Panc1 (cell line): Measurements from ENCODE around the gene TTC16. TPM values are rescaled to one million over a fixed set of nuclear protein-coding genes. Genes with fewer than 3 reads are reported as not detected.

Experiments
- ATAC-seq: fragments of 200-7000 bp; cut with Tn5 transposase; 2 replicates; pipeline ENCODE4 v1.9.1; 2020; ENCODE audit warnings: mild to moderate bottlenecking, moderate library complexity
- BruUV-seq: library from RNA; stranded (reverse); fragments of 400-500 nt; replicated peaks from 2 replicates; lab custom pipeline; 2021; lab: Mats Ljungman, UMichigan
- CTCF ChIA-PET: fragments of 300-600 bp; sonication (Branson Sonifier 250); formaldehyde crosslinking; loops from one replicate; lab custom pipeline; 2022; ENCODE audit warnings: antibody characterized with exemption; lab: Charles Lee
- POLR2A ChIA-PET: fragments of 300-600 bp; sonication (Branson Sonifier 250); formaldehyde crosslinking; loops from one replicate; lab custom pipeline; 2022; ENCODE audit warnings: antibody characterized with exemption; lab: Charles Lee
- DNase-seq: peaks from one replicate; pipeline ENCODE4 v3.0.0-alpha.2; 2010; ENCODE audit warnings: low read depth, low spot score
- H3K27ac ChIP-seq: 2 replicates; pipeline ENCODE4 v1.5.1; 2011; ENCODE audit warnings: mild to moderate bottlenecking, low read length, inconsistent platforms
- H3K27me3 ChIP-seq: fragments of 200-500 bp; sonication (Bioruptor generic); 2 replicates; pipeline ENCODE4 v1.6.0; 2014; ENCODE audit warnings: low read length, inconsistent platforms; ENCODE audit not compliant: control insufficient read depth, insufficient read depth
- H3K36me3 ChIP-seq: fragments of 200-500 bp; sonication (Bioruptor generic); 2 replicates; pipeline ENCODE4 v1.5.1; 2014; ENCODE audit warnings: inconsistent platforms, mild to moderate bottlenecking, low read length, moderate library complexity; ENCODE audit not compliant: control insufficient read depth, insufficient read depth
- H3K4me1 ChIP-seq: 2 replicates; pipeline ENCODE4 v1.5.1; 2011; ENCODE audit warnings: inconsistent platforms, mild to moderate bottlenecking, low read length, moderate library complexity; ENCODE audit not compliant: control insufficient read depth, insufficient read depth
- H3K4me3 ChIP-seq, 2 experiments: 2 replicates each; pipeline ENCODE4 v1.5.1; 2011 to 2012; ENCODE audit warnings: low read depth in 2 of 2, low read length in 2 of 2, mild to moderate bottlenecking in 2 of 2, inconsistent platforms in 1 of 2, moderate library complexity in 1 of 2
- H3K9me3 ChIP-seq: fragments of 200-500 bp; sonication (Bioruptor generic); 2 replicates; pipeline ENCODE4 v1.5.1; 2014; ENCODE audit warnings: low read depth, mild to moderate bottlenecking, inconsistent platforms, low read length, moderate library complexity; ENCODE audit not compliant: control insufficient read depth, insufficient read depth
- CTCF ChIP-seq: fragments of 450-650 bp; IDR thresholded peaks from 2 replicates; pipeline ENCODE4 v1.5.1; 2017; ENCODE audit warnings: mild to moderate bottlenecking
- POLR2AphosphoS5 ChIP-seq: IDR thresholded peaks from 2 replicates; pipeline ENCODE4 v1.6.1; 2012; ENCODE audit warnings: mild to moderate bottlenecking, low read depth, low read length, moderate library complexity
- REST ChIP-seq, 2 experiments: IDR thresholded peaks; 2 replicates each; pipeline ENCODE4 v1.6.1; 2011 to 2012; ENCODE audit warnings: low read depth in 2 of 2, control low read depth in 1 of 2, low read length in 1 of 2, mild to moderate bottlenecking in 1 of 2, moderate library complexity in 1 of 2; ENCODE audit not compliant: insufficient read depth in 1 of 2
- SIN3A ChIP-seq: IDR thresholded peaks from 2 replicates; pipeline ENCODE4 v1.6.1; 2012; ENCODE audit warnings: low read depth, mild to moderate bottlenecking, low read length, moderate library complexity, borderline replicate concordance; ENCODE audit not compliant: insufficient read depth
- TCF7L2 ChIP-seq: IDR thresholded peaks from 2 replicates; pipeline ENCODE4 v1.6.1; 2011; ENCODE audit warnings: mild to moderate bottlenecking, low read depth, low read length, inconsistent platforms
- in situ Hi-C: cut with HindIII; loops from 2 replicates; pipeline ENCODE4 v1.10.0; 2016; ENCODE audit warnings: low sequenced_read_pairs, low pct_unique_long_range_greater_than_20kb
- intact Hi-C: fragments of 100-400 bp; cut with micrococcal nuclease; formaldehyde crosslinking; loops from one replicate; pipeline ENCODE4 v1.10.0; 2022; ENCODE audit not compliant: unreplicated experiment
- total RNA-seq: library from RNA; stranded (reverse); gene quantifications from one replicate; pipeline ENCODE4 v1.2.1, GENCODE V29; 2021; ENCODE audit not compliant: unreplicated experiment

Gene TTC16
- total RNA-seq, 1 experiment from 2014 or later = 0.05 TPM

GRCh38 chr9:127739614-127740330, 23.9 kb downstream of the TTC16 start:
- no peak overlapping the region for H3K4me3 ChIP-seq
- BruUV-seq = no TSS peak
- intact Hi-C loops (loop anchor here (5.0 to 10.0 kb wide), 2 partner anchors 155 to 183 kb away; no protein-coding TSS in a partner anchor), in situ Hi-C loops (no loop called here)
- POLR2A ChIA-PET = no interaction called here
- no peak overlapping the region for H3K27ac ChIP-seq
- DNase-seq (no peak), ATAC-seq (no peak)
- H3K36me3 ChIP-seq = no peaks in the 10 kb centered on the region
- H3K27me3 ChIP-seq = no peaks in the 10 kb centered on the region
- CTCF ChIA-PET = no interaction called here
- no peaks in the 10 kb centered on the region for H3K4me1 ChIP-seq
- no peaks in the 10 kb centered on the region for H3K9me3 ChIP-seq
- no peak for TF ChIP-seq REST (IDR thresholded peaks at IDR 0.05; ENCODE audit: insufficient read depth in 1 of 2, low read depth in 2 of 2, low read length in 1 of 2)
- TF ChIP-seq POLR2AphosphoS5 = no peak
- TF ChIP-seq SIN3A = no peak
- TF ChIP-seq CTCF = no peak
- no peak for TF ChIP-seq TCF7L2

- Histone ChIP-seq H3K27ac (no peak overlapping the region), H3K4me3 (peak overlapping the region; percentile 39 to 52), H3K9me3 (no peaks in the 10 kb centered on the region), H3K27me3 (no peaks in the 10 kb centered on the region), H3K36me3 (no peaks in the 10 kb centered on the region), H3K4me1 (no peaks in the 10 kb centered on the region)
- BruUV-seq = no TSS peak
- ChIA-PET POLR2A (interaction anchor here (0.7 kb wide), 1 partner anchor 278 kb away, joined by 9 read pairs; no protein-coding TSS in a partner anchor), CTCF (no interaction called here)
- peak; percentile 78 for ATAC-seq
- intact Hi-C loops = loop anchor here (5.0 kb wide), 1 partner anchor 180 kb away; no protein-coding TSS in a partner anchor
- no peak for TF ChIP-seq POLR2AphosphoS5
- no peak for TF ChIP-seq REST (IDR thresholded peaks at IDR 0.05; ENCODE audit: insufficient read depth in 1 of 2, low read depth in 2 of 2, low read length in 1 of 2)
- no peak for TF ChIP-seq SIN3A
- TF ChIP-seq TCF7L2 = no peak
- no peak for TF ChIP-seq CTCF
- no peak for DNase-seq
- in situ Hi-C loops = no loop called here
Observed at GRCh38 chr9:127741831-127742434, 26.1 kb downstream of the TTC16 start.
